ENCODE measurements around the gene ENOX1. TPM values are rescaled to one million over a fixed set of nuclear protein-coding genes. Genes with fewer than 3 reads are reported as not detected.
"Not testable (repeated sequence)": the region's sequence is repeated elsewhere in the genome, so short reads cannot be mapped to it uniquely, and the experiment has no call there.

The ENOX1 gene
- total and polyA plus RNA-seq, 2 donors (not counting 3 experiments of a cell fraction or from before 2014, with no cell fraction given) = 0.17 to 0.97 TPM

DNA sequence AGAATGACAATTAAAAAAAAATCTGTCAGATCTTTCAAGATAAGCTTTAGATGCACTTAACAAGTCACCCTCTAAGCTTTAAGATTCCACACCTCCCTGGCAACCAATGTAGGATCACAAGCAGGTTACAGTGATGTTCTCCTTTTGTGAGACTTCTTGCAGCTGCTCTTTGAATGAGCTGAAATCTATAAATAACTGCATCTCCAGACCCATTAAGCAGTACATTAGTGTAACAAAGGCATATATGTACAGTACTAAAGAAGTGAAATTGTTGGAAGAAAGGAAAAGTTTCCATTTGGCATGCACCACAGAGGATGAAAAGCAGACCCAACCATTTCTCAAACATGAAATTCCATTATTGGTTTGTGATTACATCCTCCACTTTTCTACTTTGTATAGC is 364.7 kb downstream of the ENOX1 start:
- no peaks in the 10 kb centered on the region for H3K9me3 ChIP-seq (replicated peaks; ENCODE audit: control insufficient read depth, insufficient read depth, low read length)
- no peaks in the 10 kb centered on the region for H4K20me1 ChIP-seq (replicated peaks; ENCODE audit: control insufficient read depth, extremely low read depth, insufficient read depth, low read length)
- H3K36me3 ChIP-seq (ENCODE audit: control insufficient read depth in 2 of 2, extremely low read depth in 1 of 2, insufficient read depth in 2 of 2, low read length in 2 of 2) = no peaks in the 10 kb centered on the region
- H3K27ac ChIP-seq (ENCODE audit: insufficient read depth, low read depth, low read length) = no peak overlapping the region
- no peak for FAIRE-seq
- no peak overlapping the region for H2AFZ ChIP-seq (ENCODE audit: low read depth, low read length)
- intact Hi-C loops (cut with micrococcal nuclease) (no loop called here), dilution Hi-C loops (cut with MboI; ENCODE audit: extremely low pct_ligation_motif_present, low sequenced_read_pairs) (no loop called here)
- H3K4me1 ChIP-seq (ENCODE audit: control insufficient read depth, extremely low read depth, insufficient read depth, low read length) = no peaks in the 10 kb centered on the region
- H3K4me3 ChIP-seq (replicated peaks in 1 of 3; ENCODE audit: insufficient read depth in 1 of 3, low read depth in 1 of 3, low read length in 3 of 3) = no peak overlapping the region
- no peaks in the 10 kb centered on the region for H3K27me3 ChIP-seq (ENCODE audit: control insufficient read depth in 2 of 2, insufficient read depth in 2 of 2, low read length in 2 of 2)
- no peaks in the 10 kb centered on the region for H3K9me1 ChIP-seq (replicated peaks; ENCODE audit: control insufficient read depth, extremely low read depth, insufficient read depth, low read length)
- POLR2A ChIA-PET = no interaction called here
- H3K9ac ChIP-seq (replicated peaks; ENCODE audit: extremely low read depth, insufficient read depth, low read length) = no peak overlapping the region
- no peak for TF ChIP-seq FOS (IDR thresholded peaks at IDR 0.05; ENCODE audit: borderline replicate concordance, insufficient read depth, low read length)
- no peak for TF ChIP-seq MYC (IDR thresholded peaks at IDR 0.05; ENCODE audit: low read depth, low read length)
- BruUV-seq (replicated peaks) = no TSS peak
- no peak for DNase-seq (ENCODE audit: low read depth, low spot score)
- CTCF ChIA-PET = no interaction called here
- no peaks in the 10 kb centered on the region for H3K79me2 ChIP-seq (ENCODE audit: control insufficient read depth, insufficient read depth, low read length)
- no peak overlapping the region for H3K4me2 ChIP-seq (ENCODE audit: insufficient read depth, low read length)

- H3K9me3 ChIP-seq (replicated peaks; ENCODE audit: control insufficient read depth, insufficient read depth, low read length); dilution Hi-C loops (cut with MboI; ENCODE audit: extremely low pct_ligation_motif_present, low sequenced_read_pairs); H3K4me1 ChIP-seq (ENCODE audit: control insufficient read depth, extremely low read depth, insufficient read depth, low read length); H3K4me2 ChIP-seq (ENCODE audit: insufficient read depth, low read length); FAIRE-seq; BruUV-seq (replicated peaks); H3K9ac ChIP-seq (replicated peaks; ENCODE audit: extremely low read depth, insufficient read depth, low read length); POLR2A ChIA-PET; H3K9me1 ChIP-seq (replicated peaks; ENCODE audit: control insufficient read depth, extremely low read depth, insufficient read depth, low read length); H3K79me2 ChIP-seq (ENCODE audit: control insufficient read depth, insufficient read depth, low read length); intact Hi-C loops (cut with micrococcal nuclease); H2AFZ ChIP-seq (ENCODE audit: low read depth, low read length); DNase-seq (ENCODE audit: low read depth, low spot score); H3K27ac ChIP-seq (ENCODE audit: insufficient read depth, low read depth, low read length); H3K4me3 ChIP-seq (replicated peaks in 1 of 3; ENCODE audit: insufficient read depth in 1 of 3, low read depth in 1 of 3, low read length in 3 of 3); H3K36me3 ChIP-seq (ENCODE audit: control insufficient read depth in 2 of 2, extremely low read depth in 1 of 2, insufficient read depth in 2 of 2, low read length in 2 of 2); H3K27me3 ChIP-seq (ENCODE audit: control insufficient read depth in 2 of 2, insufficient read depth in 2 of 2, low read length in 2 of 2); CTCF ChIA-PET; H4K20me1 ChIP-seq (replicated peaks; ENCODE audit: control insufficient read depth, extremely low read depth, insufficient read depth, low read length): not testable (repeated sequence)
Observed at GRCh38 chr13:43416842-43417241, 369.9 kb downstream of the ENOX1 start.

GRCh38 chr13:43416408-43416807 is 370.4 kb downstream of the ENOX1 start:
- POLR2A ChIA-PET; H3K4me2 ChIP-seq (ENCODE audit: insufficient read depth, low read length); FAIRE-seq; BruUV-seq (replicated peaks); DNase-seq (ENCODE audit: low read depth, low spot score); H2AFZ ChIP-seq (ENCODE audit: low read depth, low read length); H3K27ac ChIP-seq (ENCODE audit: insufficient read depth, low read depth, low read length); H3K9me1 ChIP-seq (replicated peaks; ENCODE audit: control insufficient read depth, extremely low read depth, insufficient read depth, low read length); H4K20me1 ChIP-seq (replicated peaks; ENCODE audit: control insufficient read depth, extremely low read depth, insufficient read depth, low read length); intact Hi-C loops (cut with micrococcal nuclease); H3K79me2 ChIP-seq (ENCODE audit: control insufficient read depth, insufficient read depth, low read length); H3K9ac ChIP-seq (replicated peaks; ENCODE audit: extremely low read depth, insufficient read depth, low read length); H3K9me3 ChIP-seq (replicated peaks; ENCODE audit: control insufficient read depth, insufficient read depth, low read length); H3K4me3 ChIP-seq (replicated peaks in 1 of 3; ENCODE audit: insufficient read depth in 1 of 3, low read depth in 1 of 3, low read length in 3 of 3); H3K27me3 ChIP-seq (ENCODE audit: control insufficient read depth in 2 of 2, insufficient read depth in 2 of 2, low read length in 2 of 2); H3K4me1 ChIP-seq (ENCODE audit: control insufficient read depth, extremely low read depth, insufficient read depth, low read length); CTCF ChIA-PET; dilution Hi-C loops (cut with MboI; ENCODE audit: extremely low pct_ligation_motif_present, low sequenced_read_pairs); H3K36me3 ChIP-seq (ENCODE audit: control insufficient read depth in 2 of 2, extremely low read depth in 1 of 2, insufficient read depth in 2 of 2, low read length in 2 of 2): not testable (repeated sequence)

GRCh38 chr13:43415903-43416391 is 370.8 kb downstream of the ENOX1 start:
- H3K27ac ChIP-seq (ENCODE audit: insufficient read depth, low read depth, low read length); H3K36me3 ChIP-seq (ENCODE audit: control insufficient read depth in 2 of 2, extremely low read depth in 1 of 2, insufficient read depth in 2 of 2, low read length in 2 of 2); H3K79me2 ChIP-seq (ENCODE audit: control insufficient read depth, insufficient read depth, low read length); H3K9me1 ChIP-seq (replicated peaks; ENCODE audit: control insufficient read depth, extremely low read depth, insufficient read depth, low read length); H3K4me1 ChIP-seq (ENCODE audit: control insufficient read depth, extremely low read depth, insufficient read depth, low read length); CTCF ChIA-PET; intact Hi-C loops (cut with micrococcal nuclease); H4K20me1 ChIP-seq (replicated peaks; ENCODE audit: control insufficient read depth, extremely low read depth, insufficient read depth, low read length); dilution Hi-C loops (cut with MboI; ENCODE audit: extremely low pct_ligation_motif_present, low sequenced_read_pairs); H3K9me3 ChIP-seq (replicated peaks; ENCODE audit: control insufficient read depth, insufficient read depth, low read length); H2AFZ ChIP-seq (ENCODE audit: low read depth, low read length); BruUV-seq (replicated peaks); H3K4me3 ChIP-seq (replicated peaks in 1 of 3; ENCODE audit: insufficient read depth in 1 of 3, low read depth in 1 of 3, low read length in 3 of 3); H3K9ac ChIP-seq (replicated peaks; ENCODE audit: extremely low read depth, insufficient read depth, low read length); H3K4me2 ChIP-seq (ENCODE audit: insufficient read depth, low read length); FAIRE-seq; DNase-seq (ENCODE audit: low read depth, low spot score); H3K27me3 ChIP-seq (ENCODE audit: control insufficient read depth in 2 of 2, insufficient read depth in 2 of 2, low read length in 2 of 2); POLR2A ChIA-PET: not testable (repeated sequence)
